VCaP (cell line): ENCODE measurements around the gene CDKN2A.
"Not testable (repeated sequence)": the region's sequence is repeated elsewhere in the genome, so short reads cannot be mapped to it uniquely, and the experiment has no call there.

ENCODE experiments used
- H3K27ac ChIP-seq: fragments of 450-650 bp; 2 replicates; pipeline ENCODE4 v1.5.1; 2017
- TF ChIP-seq, protein P1 (sequence below): fragments of 450-650 bp; conservative IDR thresholded peaks from 2 replicates; pipeline ENCODE4 v1.5.1; 2017; ENCODE audit warnings: mild to moderate bottlenecking, moderate library complexity

Gene CDKN2A

DNA sequence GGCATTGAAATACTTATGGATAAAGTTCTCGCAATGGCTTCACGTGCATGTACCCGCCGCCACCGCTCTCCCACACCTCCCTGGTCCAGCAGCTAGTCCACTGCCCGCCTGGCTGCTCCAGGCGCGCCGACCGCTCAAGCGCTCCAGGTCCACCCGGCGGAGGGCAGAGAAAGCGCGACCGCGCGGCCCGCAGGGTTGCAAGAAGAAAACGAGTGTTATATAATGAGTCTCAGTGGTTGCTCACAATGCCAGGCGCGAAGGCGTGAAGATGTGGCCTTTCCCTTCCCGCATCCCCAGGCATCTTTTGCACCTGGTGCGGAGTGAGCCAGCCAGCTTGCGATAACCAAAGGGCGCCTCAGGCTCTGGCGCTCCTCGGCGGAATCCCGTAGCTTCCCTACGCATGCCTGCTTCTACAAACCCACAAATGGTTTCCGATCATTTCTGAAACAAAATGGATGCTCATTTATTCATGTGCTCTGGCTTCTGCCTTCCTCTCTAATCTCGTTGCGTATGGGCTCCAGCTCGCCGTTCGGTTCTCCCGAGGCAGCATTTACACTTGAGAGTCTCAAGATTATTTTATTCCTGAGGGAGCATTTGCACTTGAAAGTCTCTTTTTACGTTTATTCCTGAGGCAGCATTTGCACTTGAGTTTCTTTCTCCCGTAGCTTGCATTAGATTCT, 25.7 kb downstream of the CDKN2A start:
- no peak overlapping the region for H3K27ac ChIP-seq
- TF ChIP-seq, protein P1, sequence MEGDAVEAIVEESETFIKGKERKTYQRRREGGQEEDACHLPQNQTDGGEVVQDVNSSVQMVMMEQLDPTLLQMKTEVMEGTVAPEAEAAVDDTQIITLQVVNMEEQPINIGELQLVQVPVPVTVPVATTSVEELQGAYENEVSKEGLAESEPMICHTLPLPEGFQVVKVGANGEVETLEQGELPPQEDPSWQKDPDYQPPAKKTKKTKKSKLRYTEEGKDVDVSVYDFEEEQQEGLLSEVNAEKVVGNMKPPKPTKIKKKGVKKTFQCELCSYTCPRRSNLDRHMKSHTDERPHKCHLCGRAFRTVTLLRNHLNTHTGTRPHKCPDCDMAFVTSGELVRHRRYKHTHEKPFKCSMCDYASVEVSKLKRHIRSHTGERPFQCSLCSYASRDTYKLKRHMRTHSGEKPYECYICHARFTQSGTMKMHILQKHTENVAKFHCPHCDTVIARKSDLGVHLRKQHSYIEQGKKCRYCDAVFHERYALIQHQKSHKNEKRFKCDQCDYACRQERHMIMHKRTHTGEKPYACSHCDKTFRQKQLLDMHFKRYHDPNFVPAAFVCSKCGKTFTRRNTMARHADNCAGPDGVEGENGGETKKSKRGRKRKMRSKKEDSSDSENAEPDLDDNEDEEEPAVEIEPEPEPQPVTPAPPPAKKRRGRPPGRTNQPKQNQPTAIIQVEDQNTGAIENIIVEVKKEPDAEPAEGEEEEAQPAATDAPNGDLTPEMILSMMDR, result no peak

DNA sequence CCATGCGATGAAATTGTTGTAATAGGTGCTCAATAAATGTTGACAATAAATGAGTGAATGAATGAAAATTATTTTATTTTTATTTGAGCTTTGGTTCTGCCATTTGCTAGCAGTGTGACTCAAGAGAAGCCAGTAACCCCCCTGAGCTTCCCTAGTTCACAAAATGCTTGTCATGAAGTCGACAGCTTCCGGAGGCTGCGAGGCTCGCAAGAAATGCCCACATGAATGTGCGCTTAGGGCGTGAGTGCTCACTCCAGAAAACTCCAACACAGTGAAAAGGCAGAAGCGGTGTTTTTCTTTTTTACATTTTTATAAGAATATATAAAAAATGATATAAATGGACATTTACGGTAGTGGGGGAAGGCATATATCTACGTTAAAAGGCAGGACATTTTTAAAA, 26.5 kb downstream of the CDKN2A start:
- TF ChIP-seq, protein P1, result no peak
- H3K27ac ChIP-seq, result no peak overlapping the region

DNA sequence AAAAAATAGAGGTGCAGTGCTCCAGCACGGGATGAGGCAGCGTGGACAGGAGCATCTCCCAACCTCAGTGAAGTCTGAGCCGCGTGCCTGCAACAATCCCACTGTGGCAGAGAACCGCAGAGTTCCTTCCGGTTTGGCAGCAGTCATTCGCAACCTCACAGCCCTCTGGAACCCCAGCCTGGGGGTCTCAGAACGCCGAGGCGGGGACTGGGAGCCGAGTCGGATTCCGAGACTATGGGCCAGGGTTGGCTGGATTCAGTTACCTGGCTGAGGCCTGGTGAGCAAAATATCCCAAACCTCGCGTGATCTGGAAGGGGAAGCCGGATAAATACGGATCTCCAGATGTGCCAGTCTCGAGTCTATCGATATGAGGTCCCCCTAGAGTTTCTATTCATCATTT, 27.0 kb downstream of the CDKN2A start:
- TF ChIP-seq, protein P1, result no peak
- H3K27ac ChIP-seq, result no peak overlapping the region

DNA sequence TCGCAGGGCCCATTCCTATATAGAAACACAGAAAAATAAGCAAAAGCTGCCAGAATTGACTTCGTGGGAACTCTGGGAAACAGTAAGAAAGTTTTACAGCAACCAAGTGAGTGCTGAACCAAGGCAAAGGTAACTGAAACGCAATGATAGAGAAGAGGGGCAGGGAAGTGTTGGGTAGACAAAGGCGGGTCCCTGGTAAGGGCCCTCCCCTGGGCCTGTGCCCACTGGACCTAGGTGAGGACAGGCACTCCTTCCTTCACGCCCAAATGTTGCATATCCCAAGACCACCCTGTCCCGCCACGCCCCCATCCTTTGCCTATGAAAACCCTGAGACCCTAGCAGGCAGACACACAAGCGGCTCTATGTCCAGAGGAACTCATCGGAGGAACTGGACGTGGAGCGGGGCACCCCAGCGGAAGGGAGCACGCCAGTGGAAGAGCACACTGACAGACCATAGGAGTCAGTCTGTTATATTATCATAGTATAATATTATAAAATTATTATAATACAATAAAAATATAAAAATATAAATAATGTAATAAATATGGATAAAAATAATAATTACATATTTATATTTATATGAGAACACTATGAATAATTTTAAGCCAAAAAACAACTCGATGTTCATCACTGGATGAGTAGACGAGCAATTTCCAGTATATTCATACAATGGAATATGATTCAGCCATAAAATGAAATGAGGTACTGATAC, 27.9 kb downstream of the CDKN2A start:
- TF ChIP-seq, protein P1, result no peak
- H3K27ac ChIP-seq, result no peak overlapping the region

DNA sequence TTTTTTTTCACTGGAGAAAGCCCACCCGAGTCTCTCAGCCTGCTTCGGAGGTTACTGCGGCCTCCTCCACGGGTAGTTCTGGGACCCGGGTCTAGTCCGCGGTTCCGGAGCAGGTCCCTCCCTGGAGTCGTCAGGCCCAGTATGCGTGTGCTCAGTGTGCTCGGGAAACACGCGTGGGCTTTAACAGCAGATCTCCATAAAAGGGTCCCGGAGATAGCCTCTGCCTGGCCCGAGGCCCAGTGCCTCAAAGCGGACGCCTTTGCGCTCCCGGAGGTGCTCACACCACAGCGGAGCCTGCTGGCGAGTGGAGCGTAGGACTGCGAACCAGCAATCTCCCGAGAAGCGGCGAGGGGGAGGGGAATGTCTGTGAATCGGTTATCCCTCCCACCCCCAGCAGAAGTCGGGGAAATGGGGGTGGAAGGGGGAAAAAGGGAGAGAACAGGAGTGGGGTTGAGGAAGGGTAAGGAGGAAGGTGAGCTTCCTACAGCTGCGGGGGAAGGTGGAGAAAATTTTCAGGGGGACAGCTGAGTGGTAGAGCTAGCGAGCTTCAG, 28.7 kb downstream of the CDKN2A start:
- H3K27ac ChIP-seq, result no peak overlapping the region; the same call in 1 of the 2 replicates
- TF ChIP-seq, protein P1, result peak; percentile 85

DNA sequence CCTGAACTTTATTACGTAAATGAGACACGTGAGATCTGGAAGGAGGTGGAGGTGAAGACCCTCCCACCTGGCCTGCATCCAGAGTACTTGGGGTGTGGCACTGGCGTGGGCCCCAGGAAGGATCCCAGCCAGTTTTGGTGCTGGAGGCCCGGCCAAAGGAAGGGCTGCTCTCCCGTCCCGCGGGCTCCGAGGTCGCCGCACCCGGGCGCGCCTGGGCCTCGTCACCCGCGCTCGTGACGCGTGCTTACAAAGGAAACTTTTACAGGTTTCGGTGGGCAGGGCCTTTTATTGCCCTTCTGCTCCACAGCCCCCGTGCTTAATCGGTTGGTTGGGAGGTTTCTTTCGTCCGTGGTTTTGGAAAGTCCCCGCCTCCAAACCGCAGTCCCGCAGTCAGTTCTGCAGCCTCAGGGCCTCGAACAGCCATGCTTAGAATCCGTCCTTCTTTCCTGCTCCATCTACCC, 29.2 kb downstream of the CDKN2A start:
- no peak overlapping the region; the same call in 1 of the 2 replicates for H3K27ac ChIP-seq
- TF ChIP-seq, protein P1, result no peak

DNA sequence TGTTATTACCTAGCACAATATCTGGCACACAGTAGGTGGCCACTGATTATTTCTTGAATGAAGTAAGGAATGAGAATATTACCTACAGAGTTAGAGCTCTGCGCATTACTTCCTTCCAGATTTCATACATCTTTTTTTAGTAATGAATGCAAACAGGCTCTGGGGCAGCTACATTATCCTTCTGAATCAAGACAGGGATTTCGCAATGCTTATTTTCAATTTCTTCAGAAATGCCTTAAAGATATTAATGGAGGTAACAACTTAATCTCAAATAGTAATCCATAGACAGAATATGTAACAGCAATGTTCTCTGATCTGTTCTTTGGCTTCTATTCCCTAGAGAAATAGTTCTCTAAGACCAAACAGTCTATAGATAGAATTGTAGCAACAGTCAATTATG, 32.6 kb downstream of the CDKN2A start:
- H3K27ac ChIP-seq, result no peak overlapping the region
- TF ChIP-seq, protein P1, result no peak

DNA sequence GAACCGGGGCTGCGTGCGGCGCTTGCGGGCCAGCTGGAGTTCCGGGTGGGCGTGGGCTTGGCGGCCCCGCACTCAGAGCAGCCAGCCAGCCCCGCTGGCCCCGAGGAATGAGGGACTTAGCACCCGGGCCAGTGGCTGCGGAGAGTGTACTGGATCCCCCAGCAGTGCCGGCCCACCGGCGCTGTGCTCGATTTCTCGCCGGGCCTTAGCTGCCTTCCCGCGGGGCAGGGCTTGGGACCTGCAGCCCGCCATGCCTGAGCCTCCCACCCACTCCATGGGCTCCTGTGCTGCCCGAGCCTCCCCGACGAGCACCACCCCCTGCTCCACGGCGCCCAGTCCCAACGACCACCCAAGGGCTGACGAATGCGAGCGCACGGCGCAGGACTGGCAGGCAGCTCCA, 34.9 kb downstream of the CDKN2A start:
- H3K27ac ChIP-seq, result not testable (repeated sequence)
